Heart left ventricle (tissue), 16 donors: Measurements from ENCODE around the gene LTB. TPM values are rescaled to one million over a fixed set of nuclear protein-coding genes. Genes with fewer than 3 reads are reported as not detected.
A peak's percentile ranks its signal among the peaks of the same experiment; 100 is the strongest.

Experiments
- ATAC-seq, 4 donors: fragments of 200-7000 bp; cut with Tn5 transposase; one replicate each; pipeline ENCODE4 v1.9.1; 2020 to 2022; ENCODE audit warnings: moderate library complexity in 4 of 4, mild to moderate bottlenecking in 3 of 4, moderate number of reproducible peaks in 1 of 4
- DNase-seq, 5 donors: peaks; one replicate each; pipeline ENCODE4 v3.0.0-alpha.2; 2020
- H3K27ac ChIP-seq, 12 donors: fragments of 200-600 bp; sonication (generic) in 4 of 12; one replicate each; pipeline versions ENCODE4 v1.5.0 to v1.8.0; 2016 to 2022; ENCODE audit warnings: mild to moderate bottlenecking in 2 of 12
- H3K27me3 ChIP-seq, 9 donors: fragments of 200-600 bp; sonication (generic) in 2 of 9; one replicate each; pipeline versions ENCODE4 v1.5.1 to v1.8.0; 2016 to 2022; ENCODE audit warnings: mild to moderate bottlenecking in 3 of 9
- H3K36me3 ChIP-seq, 9 donors: fragments of 200-600 bp; sonication (generic) in 2 of 9; one replicate each; pipeline versions ENCODE4 v1.5.0 to v1.8.0; 2018 to 2022; ENCODE audit warnings: mild to moderate bottlenecking in 2 of 9
- H3K4me1 ChIP-seq, 12 donors: fragments of 200-600 bp; sonication (generic) in 4 of 12; one replicate each; pipeline versions ENCODE4 v1.5.0 to v1.8.0; 2016 to 2022; ENCODE audit warnings: mild to moderate bottlenecking in 3 of 12
- H3K4me3 ChIP-seq, 12 donors: fragments of 200-600 bp; sonication (generic) in 4 of 12; one replicate each; pipeline versions ENCODE4 v1.5.0 to v1.8.0; 2017 to 2022; ENCODE audit warnings: mild to moderate bottlenecking in 9 of 12, moderate library complexity in 4 of 12
- H3K9me3 ChIP-seq, 12 donors: fragments of 200-600 bp; sonication (generic) in 4 of 12; one replicate each; pipeline versions ENCODE4 v1.5.0 to v1.8.0; 2016 to 2022; ENCODE audit warnings: mild to moderate bottlenecking in 1 of 12
- POLR2A ChIP-seq, 2 donors: fragments of 450-650 bp; IDR thresholded peaks; one replicate each; pipeline ENCODE4 v1.6.1; 2017; ENCODE audit warnings: antibody characterized with exemption in 2 of 2, mild to moderate bottlenecking in 2 of 2, moderate library complexity in 2 of 2
- WGBS, 4 donors: extraction: QIAGEN DNeasy Blood & Tissue Kit in 2 of 4; methylation state at CpG; one replicate each; pipeline versions ENCODE4 v1.1.5 to v1.1.7; 2013 to 2018; 5-methylcytosine and 5-hydroxymethylcytosine counted together
- intact Hi-C, 10 donors: fragments of 100-400 bp; cut with DNase I; formaldehyde crosslinking; loops; one replicate each; pipeline versions ENCODE4 v1.11.1 to v1.14.2; 2022
- polyA plus RNA-seq, 2 donors: library from polyadenylated mRNA; stranded (reverse); fragments of 200-250 nt; gene quantifications; one replicate each; pipeline ENCODE4 v1.2.3, GENCODE V29; 2013
- total RNA-seq, 9 donors: library from RNA; depleted of rRNA in 2 of 9; stranded (reverse); fragments of >200 nt in 2 of 9; fragmentation: NEBNext Ultra II Directional in 3 of 9; extraction: Animal tissue kit (Norgen Biotek cat#: 25700) in 3 of 9; gene quantifications; one replicate each; pipeline versions ENCODE4 v1.1.0 to v1.2.4, GENCODE V29; 2016 to 2023
- TF ChIP-seq, protein P1 (sequence below), 12 donors: fragments of 200-600 bp; sonication (generic) in 4 of 12; IDR thresholded peaks; one replicate each; pipeline versions ENCODE4 v1.5.0 to v1.8.0; 2018 to 2022; ENCODE audit warnings: antibody characterized with exemption in 12 of 12, mild to moderate bottlenecking in 5 of 12
- donor health status: ischemic (EF 13 %, LVEDD 7.1; RV severe dilation, severe dysfunction).
- donor health status: healthy with polysubstance abuse.
- donor health status: DM: no; HTN: yes; CAD: no.
- donor health status: DM: no; HTN: no; CAD: no.
- donor health status: ischemic (EF 25% LVEDD 6.9; RV normal size, moderate dysfunction).
- donor health status: ischemic (EF 25% LVEDD 5.7; RV mildly dilated, moderate dysfunction).
- donor health status: healthy.
- donor health status: DM: yes; HTN: yes; CAD: no.
- donor health status: ischemic (EF 35%, LVEDD 5.7; RV mildly dilated, moderate dysfunction).
- donor health status: nonischemic (EF 11% LVEDD 7.7; RV severe dilation, severe dysfunction).
- donor health status: DM: yes; HTN: yes; CAD: no.
- donor health status: PGD.
- donor health status: ischemic (EF 29% LVEDD 5.4; RV normal size, mild dysfunction).
- donor health status: nonischemic (EF 23%, LVEDD 6.1; RV moderate dilation, normal function).

The LTB gene
- total and polyA plus RNA-seq, 11 donors: 0.30 to 15.6 (median 0.85) TPM; not detected in 4

DNA sequence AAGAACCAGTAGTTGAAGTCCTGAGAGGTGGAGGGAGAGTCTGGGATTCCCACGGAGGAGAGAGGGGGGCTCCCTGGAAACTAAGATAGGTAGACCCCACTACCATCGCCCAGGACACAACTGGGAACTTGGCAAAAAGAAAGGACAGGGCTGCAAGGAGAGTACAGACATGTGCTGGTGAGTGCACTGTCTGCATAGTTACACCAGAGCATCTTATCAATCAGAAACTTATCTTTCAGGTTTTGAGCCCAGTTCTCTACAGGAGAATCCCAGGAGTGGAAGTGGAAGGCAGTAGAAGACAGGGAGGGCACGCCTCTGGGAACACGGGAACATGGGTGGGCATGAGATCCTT is 22.6 kb downstream of the LTB start:
- H3K4me3 ChIP-seq: peak overlapping the region in 3 of 12 donors; percentile 5 to 38 (median 15)
- H3K27ac ChIP-seq: peak overlapping the region; percentile 7 to 90 (median 78)
- H3K36me3 ChIP-seq: peaks cover 0 to 42% (median 20%) of the 10 kb centered on the region in 9 donors

DNA sequence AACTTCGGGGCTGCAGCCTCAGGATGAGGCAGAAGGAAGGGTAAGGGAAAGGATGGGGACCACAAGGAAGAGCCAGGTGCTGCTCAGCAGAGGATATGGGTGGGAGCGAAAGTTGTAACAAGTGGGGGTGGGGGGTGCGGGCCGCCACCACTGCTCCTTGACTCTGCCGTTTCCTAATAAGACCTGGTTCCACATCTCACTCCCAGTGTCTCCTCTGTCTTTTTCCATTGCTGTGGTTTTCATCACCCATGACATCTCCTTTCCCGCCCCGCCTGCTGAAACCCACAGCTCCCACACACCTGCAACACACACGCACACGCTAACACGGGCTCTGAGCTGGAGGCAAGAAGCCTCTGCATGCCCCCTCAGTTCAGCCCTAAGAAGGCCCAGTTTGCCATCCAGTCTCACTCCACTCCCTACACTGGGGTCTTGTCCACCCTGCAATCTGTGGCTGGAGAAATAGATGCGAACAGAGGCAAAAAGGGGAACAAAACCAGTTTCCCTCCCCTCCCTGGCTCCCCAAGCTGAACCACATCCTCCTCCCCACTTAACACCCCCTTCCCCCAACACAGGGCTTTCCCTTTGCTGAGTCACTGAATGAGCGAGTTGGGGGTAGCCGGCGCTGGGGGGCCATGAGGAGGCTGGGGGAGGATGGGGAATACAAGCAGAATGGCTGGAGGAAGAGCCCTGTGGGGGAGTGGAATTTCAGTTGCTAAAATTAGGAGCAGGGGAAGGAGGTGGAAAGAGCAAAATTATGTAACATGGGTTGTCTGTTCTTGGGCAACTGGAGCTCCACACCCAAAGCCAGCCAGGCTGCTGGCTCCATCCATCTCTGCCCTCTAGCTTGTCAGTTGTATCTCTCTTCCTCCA is 23.4 kb downstream of the LTB start:
- ATAC-seq: peak; percentile 26 to 64 (median 40)
- no peak for TF ChIP-seq POLR2A (IDR thresholded peaks at IDR 0.05)
- TF ChIP-seq, protein P1, sequence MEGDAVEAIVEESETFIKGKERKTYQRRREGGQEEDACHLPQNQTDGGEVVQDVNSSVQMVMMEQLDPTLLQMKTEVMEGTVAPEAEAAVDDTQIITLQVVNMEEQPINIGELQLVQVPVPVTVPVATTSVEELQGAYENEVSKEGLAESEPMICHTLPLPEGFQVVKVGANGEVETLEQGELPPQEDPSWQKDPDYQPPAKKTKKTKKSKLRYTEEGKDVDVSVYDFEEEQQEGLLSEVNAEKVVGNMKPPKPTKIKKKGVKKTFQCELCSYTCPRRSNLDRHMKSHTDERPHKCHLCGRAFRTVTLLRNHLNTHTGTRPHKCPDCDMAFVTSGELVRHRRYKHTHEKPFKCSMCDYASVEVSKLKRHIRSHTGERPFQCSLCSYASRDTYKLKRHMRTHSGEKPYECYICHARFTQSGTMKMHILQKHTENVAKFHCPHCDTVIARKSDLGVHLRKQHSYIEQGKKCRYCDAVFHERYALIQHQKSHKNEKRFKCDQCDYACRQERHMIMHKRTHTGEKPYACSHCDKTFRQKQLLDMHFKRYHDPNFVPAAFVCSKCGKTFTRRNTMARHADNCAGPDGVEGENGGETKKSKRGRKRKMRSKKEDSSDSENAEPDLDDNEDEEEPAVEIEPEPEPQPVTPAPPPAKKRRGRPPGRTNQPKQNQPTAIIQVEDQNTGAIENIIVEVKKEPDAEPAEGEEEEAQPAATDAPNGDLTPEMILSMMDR (IDR thresholded peaks at IDR 0.05): no peak
- intact Hi-C loops: no loop called here
- Histone ChIP-seq H3K27ac (peak overlapping the region; percentile 7 to 90 (median 78)), H3K4me1 (peaks cover 7 to 78% (median 35%) of the 10 kb centered on the region in 12 donors), H3K36me3 (peaks cover 0 to 48% (median 27%) of the 10 kb centered on the region in 9 donors), H3K4me3 (peak overlapping the region in 2 of 12 donors; percentile 15 to 40), H3K27me3 (no peaks in the 10 kb centered on the region), H3K9me3 (no peaks in the 10 kb centered on the region)
- 69 to 80% (median 73%) methylated on average over 14 of the region's 14 CpGs for WGBS, 4 donors
- DNase-seq: peak in 2 of 5 donors; percentile 51 to 61

More for the DNA sequence above, 22.6 kb downstream of the LTB start:
- Histone ChIP-seq H3K4me1 (peaks cover 7 to 80% (median 35%) of the 10 kb centered on the region in 12 donors), H3K27me3 (no peaks in the 10 kb centered on the region), H3K9me3 (no peaks in the 10 kb centered on the region)
- ATAC-seq (no peak), DNase-seq (no peak)
- intact Hi-C loops: no loop called here
- no peak for TF ChIP-seq POLR2A (IDR thresholded peaks at IDR 0.05)
- TF ChIP-seq, protein P1 (IDR thresholded peaks at IDR 0.05): no peak
- WGBS, 4 donors: 44 to 56% (median 50%) methylated on average over 4 of the region's 4 CpGs

DNA sequence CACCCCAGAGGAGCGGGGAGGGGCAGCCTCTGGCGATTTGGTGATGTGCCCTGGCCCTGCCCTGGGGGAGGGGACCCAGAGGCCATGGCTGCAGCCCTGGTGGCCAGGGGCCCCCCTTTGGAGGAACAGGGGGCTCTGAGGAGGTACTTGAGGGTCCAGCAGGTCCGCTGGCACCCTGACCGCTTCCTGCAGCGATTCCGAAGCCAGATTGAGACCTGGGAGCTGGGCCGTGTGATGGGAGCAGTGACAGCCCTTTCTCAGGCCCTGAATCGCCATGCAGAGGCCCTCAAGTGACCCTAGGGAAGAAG is 24.0 kb downstream of the LTB start:
- ATAC-seq: no peak
- H3K4me1 ChIP-seq: peaks cover 7 to 72% (median 35%) of the 10 kb centered on the region in 12 donors
- H3K4me3 ChIP-seq: peak overlapping the region in 2 of 12 donors; percentile 15 to 40

More for the DNA sequence above, 24.0 kb downstream of the LTB start:
- Histone ChIP-seq H3K9me3 (no peaks in the 10 kb centered on the region), H3K36me3 (peaks cover 0 to 54% (median 33%) of the 10 kb centered on the region in 9 donors), H3K27me3 (no peaks in the 10 kb centered on the region), H3K27ac (peak overlapping the region in 11 of 12 donors; percentile 27 to 90 (median 79))
- 64 to 87% (median 71%) methylated on average over 8 of the region's 8 CpGs for WGBS, 4 donors
- TF ChIP-seq, protein P1 (IDR thresholded peaks at IDR 0.05): no peak
- no peak for TF ChIP-seq POLR2A (IDR thresholded peaks at IDR 0.05)
- DNase-seq: no peak
- intact Hi-C loops: no loop called here
